Esophagus muscularis mucosa (tissue), 4 donors: ENCODE results near the gene PFDN5. TPM values are rescaled to one million over a fixed set of nuclear protein-coding genes. Genes with fewer than 3 reads are reported as not detected.
A peak's percentile ranks its signal among the peaks of the same experiment; 100 is the strongest.

Experiments used
- DNase-seq: peaks from one replicate; pipeline ENCODE4 v3.0.0-alpha.2; 2017; ENCODE audit errors: extremely low spot score
- H3K27ac ChIP-seq, 4 donors: fragments of 200-600 bp; sonication (generic); replicated peaks in 1 of 4; 1 replicate in 3 of 4; 2 replicates in 1 of 4; pipeline ENCODE4 v1.5.1; 2016 to 2019; ENCODE audit warnings: mild to moderate bottlenecking in 1 of 4
- H3K27me3 ChIP-seq, 4 donors: fragments of 200-600 bp; sonication (generic); one replicate each; pipeline versions ENCODE4 v1.5.1 to v1.6.0; 2016 to 2019
- H3K36me3 ChIP-seq, 4 donors: fragments of 200-600 bp; sonication (generic); one replicate each; pipeline ENCODE4 v1.5.1; 2016 to 2019
- H3K4me1 ChIP-seq, 4 donors: fragments of 200-600 bp; sonication (generic); one replicate each; pipeline ENCODE4 v1.5.1; 2016 to 2019
- H3K4me3 ChIP-seq, 4 donors: fragments of 200-600 bp; sonication (generic); 1 replicate in 2 of 4; 2 replicates in 2 of 4; pipeline ENCODE4 v1.5.1; 2016 to 2019; ENCODE audit warnings: mild to moderate bottlenecking in 4 of 4, moderate library complexity in 1 of 4
- H3K9me3 ChIP-seq, 4 donors: fragments of 200-600 bp; sonication (generic); 1 replicate in 3 of 4; 2 replicates in 1 of 4; pipeline ENCODE4 v1.5.1; 2016 to 2019
- EP300 ChIP-seq: sonication (generic); formaldehyde crosslinking; IDR thresholded peaks from one replicate; pipeline ENCODE4 v1.6.1; 2017; ENCODE audit warnings: antibody characterized with exemption
- POLR2A ChIP-seq: fragments of 450-650 bp; IDR thresholded peaks from one replicate; pipeline ENCODE4 v1.6.1; 2017; ENCODE audit warnings: antibody characterized with exemption, moderate library complexity, mild to moderate bottlenecking, low read depth
- POLR2AphosphoS5 ChIP-seq, 2 donors: sonication (generic); formaldehyde crosslinking; IDR thresholded peaks; one replicate each; pipeline ENCODE4 v1.6.1; 2017; ENCODE audit warnings: antibody characterized with exemption in 2 of 2
- WGBS: methylation state at CpG from one replicate; pipeline ENCODE4 v1.1.5; 2018; 5-methylcytosine and 5-hydroxymethylcytosine counted together
- intact Hi-C: fragments of 100-400 bp; cut with DNase I; formaldehyde crosslinking; loops from one replicate; pipeline ENCODE4 v1.15.1; 2023
- total RNA-seq, 4 donors: library from RNA; depleted of rRNA; stranded (reverse); fragments of >200 nt; gene quantifications; one replicate each; pipeline versions ENCODE4 v1.1.0 to v1.2.1, GENCODE V29; 2016
- TF ChIP-seq, protein P1 (sequence below), 3 experiments: fragments of 200-600 bp in 2 of 3; fragments of 450-650 bp in 1 of 3; sonication (generic) in 2 of 3; IDR thresholded peaks; one replicate each; pipeline ENCODE4 v1.5.1; 2017 to 2019; ENCODE audit warnings: antibody characterized with exemption in 3 of 3, mild to moderate bottlenecking in 2 of 3, moderate library complexity in 1 of 3

PFDN5 gene
- total RNA-seq, 4 donors from 2014 or later = 446 to 812 (median 631) TPM

DNA sequence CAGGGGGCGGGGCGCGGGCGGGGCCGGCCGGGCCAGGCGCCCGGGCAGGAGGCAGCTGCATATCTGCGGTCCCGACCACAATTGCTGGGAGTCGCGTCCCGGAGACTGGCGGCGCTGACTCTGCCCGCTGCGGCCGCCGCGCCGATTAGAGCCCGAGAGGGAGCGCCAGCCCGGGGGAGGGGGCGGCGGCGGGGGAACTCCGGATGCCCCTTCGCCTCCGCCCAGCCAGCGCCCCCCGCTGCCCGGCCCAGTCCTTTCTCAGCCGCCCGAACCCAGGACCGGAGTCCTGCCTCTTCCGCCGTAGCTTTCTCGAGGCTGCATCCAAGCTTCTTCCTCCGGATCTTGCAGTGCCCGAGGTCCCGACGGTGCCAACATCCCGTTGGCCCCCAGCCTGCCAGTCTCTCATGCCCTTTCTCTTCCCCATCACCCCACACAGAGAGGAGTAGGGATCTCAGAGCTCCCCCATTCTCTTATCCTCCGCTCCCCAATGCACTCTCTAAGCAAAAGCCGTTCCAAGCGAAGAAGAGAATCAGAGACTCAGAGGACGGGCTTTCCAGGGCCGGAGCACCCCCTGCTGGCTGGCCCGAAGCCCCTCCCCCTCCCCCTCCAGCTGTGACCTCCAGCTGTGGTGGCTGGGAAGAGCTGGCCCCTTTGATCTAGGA is 49.6 kb downstream of the PFDN5 start:
- Histone ChIP-seq H3K27me3 (no peaks in the 10 kb centered on the region), H3K4me3 (peak overlapping the region; percentile 60 to 86 (median 78)), H3K36me3 (no peaks in the 10 kb centered on the region), H3K4me1 (peaks cover 11 to 23% (median 18%) of the 10 kb centered on the region in 4 donors), H3K27ac (peak overlapping the region; percentile 79 to 93 (median 84)), H3K9me3 (no peaks in the 10 kb centered on the region)
- TF ChIP-seq POLR2AphosphoS5 (IDR thresholded peaks at IDR 0.05) (peak; percentile 36 to 71), POLR2A (no peak)
- TF ChIP-seq, protein P1, sequence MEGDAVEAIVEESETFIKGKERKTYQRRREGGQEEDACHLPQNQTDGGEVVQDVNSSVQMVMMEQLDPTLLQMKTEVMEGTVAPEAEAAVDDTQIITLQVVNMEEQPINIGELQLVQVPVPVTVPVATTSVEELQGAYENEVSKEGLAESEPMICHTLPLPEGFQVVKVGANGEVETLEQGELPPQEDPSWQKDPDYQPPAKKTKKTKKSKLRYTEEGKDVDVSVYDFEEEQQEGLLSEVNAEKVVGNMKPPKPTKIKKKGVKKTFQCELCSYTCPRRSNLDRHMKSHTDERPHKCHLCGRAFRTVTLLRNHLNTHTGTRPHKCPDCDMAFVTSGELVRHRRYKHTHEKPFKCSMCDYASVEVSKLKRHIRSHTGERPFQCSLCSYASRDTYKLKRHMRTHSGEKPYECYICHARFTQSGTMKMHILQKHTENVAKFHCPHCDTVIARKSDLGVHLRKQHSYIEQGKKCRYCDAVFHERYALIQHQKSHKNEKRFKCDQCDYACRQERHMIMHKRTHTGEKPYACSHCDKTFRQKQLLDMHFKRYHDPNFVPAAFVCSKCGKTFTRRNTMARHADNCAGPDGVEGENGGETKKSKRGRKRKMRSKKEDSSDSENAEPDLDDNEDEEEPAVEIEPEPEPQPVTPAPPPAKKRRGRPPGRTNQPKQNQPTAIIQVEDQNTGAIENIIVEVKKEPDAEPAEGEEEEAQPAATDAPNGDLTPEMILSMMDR (IDR thresholded peaks at IDR 0.05) = peak; percentile 78 to 84 (median 82)
- 1% methylated on average over 29 of the region's 50 CpGs for WGBS
- DNase-seq = peak; percentile 93
- intact Hi-C loops = loop anchor here (2.0 kb wide), 1 partner anchor 18 kb away; no protein-coding TSS in a partner anchor

DNA sequence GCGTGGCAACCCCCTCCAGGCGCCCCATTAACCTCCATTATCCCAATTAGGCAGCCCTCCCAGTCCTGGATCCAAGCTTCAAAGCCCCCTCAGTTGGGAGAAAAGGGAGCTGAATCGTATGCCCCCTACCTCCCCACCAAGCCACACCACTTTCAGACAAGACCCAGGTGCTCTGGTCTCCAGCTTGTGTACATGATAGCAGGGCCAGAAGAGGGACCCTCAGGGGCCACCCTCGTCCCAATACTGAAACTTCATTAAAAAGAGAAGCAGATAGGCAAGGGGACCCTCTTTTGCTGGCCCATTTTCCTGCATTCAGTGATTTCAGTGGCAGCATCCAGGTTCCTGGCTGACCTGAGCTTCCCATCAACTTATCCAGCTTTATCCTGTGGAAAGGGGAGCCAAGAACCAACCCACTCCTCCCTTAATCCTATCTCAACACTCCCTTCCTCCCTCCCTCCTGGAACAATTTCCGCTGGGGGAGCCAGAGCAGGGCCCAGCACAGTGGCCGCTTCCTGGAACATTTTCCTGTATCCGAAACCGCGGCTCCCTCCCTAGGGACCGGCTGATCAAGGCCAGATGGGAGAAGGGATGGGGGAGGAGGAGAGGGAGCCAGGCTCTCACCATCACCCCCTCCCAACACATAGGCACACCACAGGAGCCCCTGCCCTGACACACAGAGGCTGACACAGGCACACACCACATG is 50.3 kb downstream of the PFDN5 start:
- TF ChIP-seq, protein P1 (IDR thresholded peaks at IDR 0.05) = no peak
- TF ChIP-seq POLR2A (no peak), POLR2AphosphoS5 (IDR thresholded peaks at IDR 0.05) (no peak), EP300 (no peak)
- H3K27ac ChIP-seq = peak overlapping the region; percentile 79 to 93 (median 84)
- no peak for DNase-seq
- H3K4me3 ChIP-seq = peak overlapping the region; percentile 60 to 86 (median 78)
- peaks cover 11 to 23% (median 18%) of the 10 kb centered on the region in 4 donors for H3K4me1 ChIP-seq
- H3K9me3 ChIP-seq = no peaks in the 10 kb centered on the region
- H3K36me3 ChIP-seq = no peaks in the 10 kb centered on the region
- WGBS = 37% methylated on average over 7 of the region's 10 CpGs
- intact Hi-C loops = loop anchor here (2.0 kb wide), 1 partner anchor 19 kb away; no protein-coding TSS in a partner anchor
- no peaks in the 10 kb centered on the region for H3K27me3 ChIP-seq

DNA sequence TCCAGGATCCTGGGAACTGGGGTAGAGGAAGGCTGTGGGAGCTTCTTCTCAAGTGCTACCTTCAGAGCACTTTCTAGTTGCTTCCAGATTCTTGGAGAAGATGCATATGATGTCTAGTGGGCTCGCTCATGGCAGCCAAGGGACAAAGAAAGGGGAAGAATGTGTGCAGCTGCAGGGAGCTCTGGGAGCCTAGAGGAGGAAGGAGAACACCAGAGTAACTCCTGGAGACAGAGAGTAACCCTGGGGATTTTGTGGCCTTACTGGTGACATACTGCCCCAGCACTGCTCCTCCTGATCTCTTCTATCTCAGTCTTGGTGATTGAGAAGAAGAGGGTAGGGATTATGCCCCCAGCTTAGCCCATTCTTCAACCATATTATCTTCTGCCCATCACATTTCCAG is 51.1 kb downstream of the PFDN5 start:
- Histone ChIP-seq H3K4me3 (no peak overlapping the region), H3K4me1 (peaks cover 11 to 23% (median 18%) of the 10 kb centered on the region in 4 donors), H3K27me3 (no peaks in the 10 kb centered on the region), H3K27ac (peak overlapping the region in 3 of 4 donors; percentile 79 to 86 (median 83)), H3K9me3 (no peaks in the 10 kb centered on the region), H3K36me3 (no peaks in the 10 kb centered on the region)
- intact Hi-C loops = no loop called here
- no peak for DNase-seq
- 100% methylated on average over 1 of the region's 1 CpG for WGBS
- TF ChIP-seq, protein P1 (IDR thresholded peaks at IDR 0.05) = no peak
- TF ChIP-seq POLR2AphosphoS5 (IDR thresholded peaks at IDR 0.05) (no peak), POLR2A (no peak), EP300 (no peak)

DNA sequence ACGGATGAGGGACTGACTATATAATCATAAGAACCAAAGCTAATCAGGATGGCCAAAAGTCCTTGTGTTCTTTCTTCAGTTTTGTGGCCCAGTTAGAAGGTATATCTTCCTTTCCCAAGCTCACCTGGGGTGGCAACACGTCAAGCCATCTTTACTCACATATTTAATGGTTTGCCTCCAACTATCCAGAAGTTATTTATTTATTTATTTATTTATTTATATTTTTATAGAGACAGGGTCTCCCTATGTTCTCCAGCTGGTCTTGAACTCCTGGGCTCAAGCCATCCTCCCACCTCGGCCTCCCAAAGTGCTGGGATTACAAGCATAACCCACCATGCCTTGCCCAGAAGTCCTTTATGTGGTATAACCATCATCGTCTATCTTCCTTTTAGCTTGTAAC is 52.6 kb downstream of the PFDN5 start:
- no peaks in the 10 kb centered on the region for H3K9me3 ChIP-seq
- DNase-seq = no peak
- H3K4me3 ChIP-seq = no peak overlapping the region
- intact Hi-C loops = no loop called here
- WGBS = 93% methylated on average over 4 of the region's 4 CpGs
- H3K36me3 ChIP-seq = no peaks in the 10 kb centered on the region
- TF ChIP-seq, protein P1 (IDR thresholded peaks at IDR 0.05) = no peak
- TF ChIP-seq POLR2AphosphoS5 (IDR thresholded peaks at IDR 0.05) = no peak
- no peak for TF ChIP-seq EP300
- TF ChIP-seq POLR2A = no peak
- no peak overlapping the region for H3K27ac ChIP-seq
- H3K4me1 ChIP-seq = peaks cover 11 to 28% (median 24%) of the 10 kb centered on the region in 4 donors
- no peaks in the 10 kb centered on the region for H3K27me3 ChIP-seq

Other genes with a start within 250 kb of the PFDN5 start
- 100 to 1,000 TPM; 173 to 226 (median 202) TPM for gene TNS2, start 245.5 kb upstream of the PFDN5 start, total RNA-seq
- gene SPRYD3, start 216.2 kb upstream of the PFDN5 start, total RNA-seq = 100 to 1,000 TPM in 2 of 4 donors, 10 to 100 TPM in 2; 79.7 to 125 (median 99.1) TPM
- gene IGFBP6, start 197.9 kb upstream of the PFDN5 start, total RNA-seq = 1,000 to 10,000 TPM in 1 of 4 donors, 100 to 1,000 TPM in 3; 626 to 1,141 (median 795) TPM
- gene SOAT2, start 192.1 kb upstream of the PFDN5 start, total RNA-seq = not detected
- 10 to 100 TPM; 12.4 to 19.6 (median 15.3) TPM for gene ZNF740, start 114.8 kb upstream of the PFDN5 start, total RNA-seq
- gene CSAD, start 114.6 kb upstream of the PFDN5 start, total RNA-seq = 10 to 100 TPM; 10.8 to 27.8 (median 15.0) TPM
- gene ITGB7, start 88.3 kb upstream of the PFDN5 start, total RNA-seq = 1 to 10 TPM; 1.1 to 1.8 (median 1.4) TPM
- 10 to 100 TPM; 10.3 to 26.1 (median 22.9) TPM for gene RARG, start 63.3 kb upstream of the PFDN5 start, total RNA-seq
- gene ESPL1, start 27.2 kb upstream of the PFDN5 start, total RNA-seq = 1 to 10 TPM in 1 of 4 donors, under 1 TPM in 3; under 0.01 to 2.0 (median 0.24) TPM
- gene MYG1, start 4.2 kb downstream of the PFDN5 start, total RNA-seq = 10 to 100 TPM; 41.6 to 63.0 (median 46.2) TPM
- gene AAAS, start 26.1 kb downstream of the PFDN5 start, total RNA-seq = 10 to 100 TPM; 35.1 to 46.2 (median 38.3) TPM
- gene SP7, start 40.8 kb downstream of the PFDN5 start, total RNA-seq = not detected
- 10 to 100 TPM; 54.0 to 85.7 (median 72.2) TPM for gene SP1, start 84.6 kb downstream of the PFDN5 start, total RNA-seq
- gene AMHR2, start 128.3 kb downstream of the PFDN5 start, total RNA-seq = under 1 TPM in 2 of 4 donors, not detected in 2; 0.33 to 0.92 TPM
- gene PRR13, start 146.2 kb downstream of the PFDN5 start, total RNA-seq = 10 to 100 TPM; 47.8 to 77.6 (median 65.3) TPM
- 100 to 1,000 TPM; 275 to 374 (median 365) TPM for gene PCBP2, start 156.6 kb downstream of the PFDN5 start, total RNA-seq
- 10 to 100 TPM; 12.6 to 20.1 (median 18.9) TPM for gene MAP3K12, start 203.9 kb downstream of the PFDN5 start, total RNA-seq
- gene TARBP2, start 205.7 kb downstream of the PFDN5 start, total RNA-seq = 10 to 100 TPM; 12.7 to 16.6 (median 12.9) TPM
- not detected for gene NPFF, start 211.9 kb downstream of the PFDN5 start, total RNA-seq